LHCN-M2 (cell line): ENCODE measurements around the gene ANKRD6. TPM values are rescaled to one million over a fixed set of nuclear protein-coding genes. Genes with fewer than 3 reads are reported as not detected.

Experiments used
- DNase-seq: peaks from one replicate; pipeline ENCODE4 v3.0.0-alpha.2; 2012; ENCODE audit warnings: low read depth
- total RNA-seq: library from RNA; depleted of rRNA; stranded (reverse); fragments of >200 nt; gene quantifications from 2 replicates; pipeline ENCODE4 v1.2.3, GENCODE V29; 2014

Gene ANKRD6
- total RNA-seq, 1 experiment from 2014 or later: 0.17 TPM

- peak; percentile 1 for DNase-seq
Observed at GRCh38 chr6:89412071-89413005, 20.6 kb upstream of the ANKRD6 start, which contains the start of gene RRAGD. TSS of gene RRAGD (minus strand) at chr6:89412273. CDS start at chr6:89411993, 280 bp downstream.

DNA sequence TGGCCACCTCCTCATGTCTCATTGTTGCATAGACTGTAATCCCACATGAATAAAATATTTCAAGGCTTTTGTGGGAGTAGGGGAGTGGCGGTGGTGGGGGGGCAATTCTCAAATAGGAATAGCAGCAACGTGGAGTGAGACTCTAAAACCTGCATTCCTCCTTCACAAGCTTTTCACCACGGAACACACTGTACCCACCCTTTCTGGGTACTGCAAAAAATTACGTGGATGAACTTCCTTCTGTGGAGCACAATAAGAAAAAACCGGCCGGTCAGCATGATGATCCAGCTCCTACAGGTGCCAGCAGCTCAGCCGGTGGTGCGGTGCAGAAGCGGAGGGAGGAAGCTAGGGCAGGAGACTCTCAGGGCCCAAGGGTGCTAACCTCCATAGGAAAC lies 19.9 kb upstream of the ANKRD6 start:
- DNase-seq: no peak

- DNase-seq: no peak
Observed at GRCh38 chr6:89414215-89414614, 18.7 kb upstream of the ANKRD6 start.

- no peak for DNase-seq
Observed at GRCh38 chr6:89415185-89415584, 17.8 kb upstream of the ANKRD6 start.

DNA sequence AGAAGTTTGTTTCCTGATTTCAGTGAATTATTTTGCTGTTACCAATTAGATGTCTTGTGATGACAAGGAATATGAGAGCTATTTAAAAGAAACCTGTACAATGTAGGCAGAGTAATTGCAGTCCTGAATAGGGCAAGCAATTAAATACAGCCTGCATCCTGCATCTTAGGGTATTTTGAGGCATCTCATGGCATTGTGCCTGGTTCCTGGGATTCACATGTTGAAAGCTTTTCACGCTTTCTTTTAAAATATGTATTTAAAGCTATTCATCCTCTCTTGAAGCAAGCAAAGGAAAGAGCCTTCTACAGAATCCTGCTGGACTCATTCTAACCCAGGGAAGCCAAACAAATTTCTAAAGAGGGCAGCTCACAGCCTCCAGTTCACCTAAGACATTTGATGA lies 16.2 kb upstream of the ANKRD6 start:
- no peak for DNase-seq

GRCh38 chr6:89430201-89430962 lies 2.6 kb upstream of the ANKRD6 start:
- no peak for DNase-seq

DNA sequence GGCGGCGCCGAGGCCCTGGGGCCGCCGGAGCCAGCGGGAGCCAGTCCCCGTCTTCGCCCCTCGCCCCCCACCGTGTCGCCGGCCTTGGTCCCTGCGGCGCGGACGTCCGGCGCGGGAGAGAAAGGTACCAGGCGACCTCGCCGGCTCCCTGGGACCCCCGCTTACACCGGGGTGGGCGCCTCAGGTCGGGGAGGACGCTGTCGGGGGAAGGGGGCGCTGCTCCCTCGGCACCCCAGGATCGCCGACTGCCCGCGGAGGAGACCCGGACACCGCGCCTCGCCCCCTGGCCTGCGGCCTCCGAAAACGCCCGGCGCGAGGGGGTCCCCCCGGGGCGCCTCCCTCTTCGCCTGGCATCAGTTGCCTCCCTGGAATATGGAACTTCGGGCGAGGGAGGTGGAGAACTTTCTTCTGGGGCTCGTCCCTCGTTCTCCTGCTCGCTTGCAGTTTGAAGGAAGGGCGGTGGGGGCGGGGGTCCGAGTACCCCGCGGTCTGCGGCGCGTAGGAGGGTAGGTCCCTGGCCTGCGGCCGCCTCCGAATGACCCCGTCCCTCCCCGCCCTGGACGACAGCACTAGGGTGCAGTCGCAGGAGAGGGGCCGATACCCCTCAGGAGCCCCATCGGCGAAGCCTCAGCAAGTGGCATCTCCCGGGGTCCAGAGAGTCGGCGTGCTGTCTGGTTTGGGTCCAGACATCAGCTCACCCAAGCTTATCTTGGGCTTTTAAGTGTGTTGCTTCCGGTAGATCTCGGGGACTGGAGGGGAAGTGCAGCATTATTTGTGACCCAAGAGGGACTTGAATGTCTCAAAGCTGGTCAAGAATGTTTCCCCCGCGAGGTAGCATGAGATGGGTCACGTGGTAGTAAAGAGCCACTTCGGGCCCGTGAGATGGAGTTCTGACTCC lies 549 bp downstream of the ANKRD6 start:
- no peak for DNase-seq

DNA sequence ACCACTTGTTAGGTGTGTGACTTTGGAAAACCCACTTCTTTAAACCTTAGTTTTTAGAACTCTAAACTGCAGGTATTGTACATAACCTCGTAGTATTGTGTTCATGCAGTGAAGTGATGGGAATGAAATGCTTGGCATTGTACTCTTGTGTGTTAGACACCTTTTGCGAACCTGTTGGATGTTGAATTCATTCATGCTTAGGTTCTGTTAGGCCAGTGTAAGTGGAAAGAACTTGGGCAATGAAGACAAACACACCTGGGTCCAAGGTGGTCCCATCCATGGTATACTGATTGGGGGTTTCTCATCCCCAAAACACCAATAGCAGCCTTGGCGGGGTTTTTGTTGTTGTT lies 1.2 kb downstream of the ANKRD6 start:
- DNase-seq: no peak

DNA sequence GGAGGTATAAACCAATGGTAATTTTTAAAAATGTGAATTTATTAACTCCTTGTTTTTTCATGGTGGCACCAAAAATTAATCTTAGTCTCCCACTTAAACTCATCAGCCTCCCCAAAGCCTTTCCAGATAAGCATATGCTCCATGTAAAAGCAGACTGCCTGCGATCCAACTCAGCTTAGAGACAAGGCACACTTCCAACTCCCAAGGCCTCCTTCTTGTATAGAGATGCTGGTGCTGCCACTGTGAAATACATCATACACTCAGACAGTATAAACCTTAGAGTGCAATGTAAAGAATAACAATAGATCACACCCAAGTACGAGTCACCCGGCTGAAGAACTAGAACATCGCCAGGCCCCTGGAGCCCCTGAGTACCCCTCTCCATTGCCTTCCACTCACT lies 2.0 kb downstream of the ANKRD6 start:
- no peak for DNase-seq

DNA sequence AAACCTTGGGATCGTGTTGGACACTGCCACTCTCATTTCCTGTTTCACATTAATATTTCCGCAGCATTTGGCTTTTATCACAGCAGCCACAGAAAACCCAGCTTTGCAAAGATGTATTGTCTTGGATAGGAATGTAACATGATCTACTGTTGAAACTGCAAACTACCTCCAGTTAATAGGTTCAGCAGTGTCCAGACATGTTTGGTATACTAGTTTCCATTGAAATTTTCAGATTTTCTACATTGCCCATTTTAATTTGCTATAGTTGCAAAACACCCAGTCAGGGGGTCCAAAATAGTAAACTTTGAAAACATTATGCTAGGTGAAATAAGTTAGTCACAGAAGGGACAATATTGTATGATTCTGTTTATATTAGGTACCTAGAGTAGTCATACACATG lies 3.3 kb downstream of the ANKRD6 start:
- no peak for DNase-seq

GRCh38 chr6:89438248-89438647 lies 5.3 kb downstream of the ANKRD6 start:
- no peak for DNase-seq

DNA sequence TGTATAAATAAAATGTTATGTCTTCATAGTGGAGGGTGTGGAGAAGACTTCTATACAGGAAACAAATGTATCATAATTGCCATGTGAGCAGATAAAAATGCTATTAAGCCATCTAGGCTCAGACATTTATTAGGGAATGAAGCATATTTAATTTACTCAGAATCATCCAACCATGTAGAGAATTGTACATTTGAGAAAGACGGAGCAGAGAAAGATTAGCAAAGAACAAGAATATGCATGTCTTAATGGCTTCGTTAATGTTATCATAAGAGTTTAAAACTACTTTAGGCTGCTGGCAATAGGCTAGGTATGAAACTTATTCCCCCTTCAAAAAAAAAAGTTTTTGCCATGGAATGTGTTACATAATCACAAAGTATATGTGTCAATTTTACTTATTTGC lies 6.1 kb downstream of the ANKRD6 start:
- no peak for DNase-seq

DNA sequence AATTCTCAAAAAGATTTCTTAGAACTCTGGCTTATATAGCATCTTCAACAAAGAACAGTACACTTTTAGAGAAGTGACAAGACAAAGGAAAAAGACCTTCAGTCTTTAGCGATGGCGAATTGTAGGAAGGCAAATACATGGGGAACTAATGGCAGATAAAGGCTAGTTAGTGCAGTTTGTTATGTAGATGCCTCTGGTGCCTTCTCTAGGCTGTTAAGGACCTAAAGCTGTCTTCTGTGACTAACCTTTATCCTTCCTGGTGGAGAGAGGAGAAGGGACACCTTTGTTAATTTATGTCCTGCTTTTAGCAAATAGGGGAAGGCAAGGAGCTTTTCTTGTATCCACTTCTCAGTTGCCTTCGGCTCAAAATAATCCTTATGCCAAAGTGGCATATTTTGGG lies 7.2 kb downstream of the ANKRD6 start:
- no peak for DNase-seq

DNA sequence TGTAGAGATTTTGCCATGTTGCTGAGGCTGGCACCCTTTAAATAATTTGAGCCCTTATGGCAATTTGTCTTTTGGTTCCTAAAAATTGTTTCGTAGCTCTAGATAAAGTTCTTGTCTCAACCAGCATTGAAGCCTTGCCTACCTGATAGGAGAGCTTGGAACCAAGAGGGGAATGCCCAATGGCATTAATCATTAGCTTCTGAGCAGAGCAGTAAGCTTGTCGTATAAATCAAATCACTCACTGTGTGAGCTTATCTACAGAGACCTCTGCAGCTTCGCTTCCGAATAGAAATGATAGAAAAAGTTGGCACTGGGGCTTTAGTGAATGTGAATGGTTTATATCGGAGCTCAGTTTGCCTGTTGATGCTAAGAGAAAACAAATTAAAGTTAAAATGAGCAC lies 10.7 kb downstream of the ANKRD6 start:
- no peak for DNase-seq

DNA sequence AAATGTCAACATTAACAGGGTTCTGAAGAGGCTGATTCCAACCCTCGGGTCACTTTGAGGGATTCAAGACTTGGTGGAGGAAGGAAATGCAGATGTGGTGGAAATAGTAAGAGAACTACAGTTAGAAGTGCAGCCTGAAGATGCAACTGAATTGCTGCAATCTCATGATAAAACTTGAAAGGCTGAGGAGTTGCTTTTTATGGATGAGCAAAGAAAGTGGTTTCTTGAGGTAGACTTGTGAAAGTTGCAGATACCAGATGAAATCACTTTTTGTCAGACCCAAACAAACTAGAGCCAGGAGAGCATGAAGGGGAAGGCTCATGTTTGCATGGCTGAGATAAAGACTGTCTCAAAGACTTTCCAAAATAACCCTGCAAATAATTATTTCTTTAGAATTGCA lies 16.2 kb downstream of the ANKRD6 start:
- DNase-seq: no peak

GRCh38 chr6:89452281-89452680 lies 19.3 kb downstream of the ANKRD6 start:
- DNase-seq: no peak

DNA sequence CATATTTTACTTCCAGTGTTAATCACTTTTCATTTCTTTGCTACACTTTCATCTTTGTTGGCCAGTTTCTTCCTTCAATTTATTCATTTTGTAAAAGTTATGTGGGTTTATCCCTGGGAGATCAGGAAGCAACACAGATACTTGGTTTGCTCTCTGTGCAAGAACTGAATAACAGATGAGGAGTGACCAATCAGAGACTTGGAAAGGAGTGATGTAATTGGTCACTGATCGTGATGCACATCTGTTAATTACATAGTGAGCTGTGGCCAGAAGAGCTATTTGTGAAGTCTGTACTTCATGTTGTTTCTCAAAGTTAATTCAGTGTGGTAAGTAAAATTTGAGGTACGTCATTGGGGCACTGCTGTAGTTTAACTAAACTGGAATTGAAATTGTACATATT lies 21.3 kb downstream of the ANKRD6 start:
- no peak for DNase-seq

GRCh38 chr6:89458704-89459103 lies 25.8 kb downstream of the ANKRD6 start:
- DNase-seq: no peak

DNA sequence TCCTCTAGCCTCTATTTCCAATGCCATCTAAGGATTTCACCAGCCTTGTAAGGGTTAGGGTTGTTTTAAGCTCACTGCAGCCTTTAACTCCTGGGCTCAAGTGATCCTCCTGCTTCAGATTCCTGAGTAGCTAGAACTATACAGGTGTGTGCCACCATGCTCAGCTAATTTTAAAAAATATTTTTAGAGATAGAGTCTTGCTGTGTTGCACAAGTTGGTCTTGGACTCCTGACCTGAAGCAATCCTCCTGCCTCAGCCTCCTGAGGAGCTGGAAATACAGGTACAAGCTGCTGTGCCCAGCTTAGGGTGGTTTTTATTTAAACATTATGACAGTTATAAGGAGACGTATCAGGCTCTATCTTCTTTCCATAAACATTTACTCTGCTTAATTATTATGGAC lies 26.5 kb downstream of the ANKRD6 start:
- DNase-seq: no peak

DNA sequence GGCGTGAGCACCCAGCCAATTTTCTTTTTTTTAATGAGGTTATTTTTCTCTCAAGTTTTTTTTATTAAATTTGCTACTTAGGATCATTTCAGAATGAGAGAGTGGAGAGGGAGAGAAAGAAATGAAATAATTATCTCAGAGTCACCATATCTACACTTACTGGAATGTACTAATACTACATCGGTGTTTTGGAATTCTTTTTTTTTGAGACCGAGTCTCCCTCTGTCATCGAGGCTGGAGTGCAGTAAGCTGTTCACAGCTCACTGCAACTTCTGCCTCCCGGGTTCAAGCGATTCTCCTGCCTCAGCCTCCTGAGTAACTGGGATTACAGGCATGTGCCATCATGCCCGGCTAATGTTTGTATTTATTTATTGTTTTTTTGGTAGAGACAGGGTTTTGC lies 27.8 kb downstream of the ANKRD6 start:
- DNase-seq: no peak

- DNase-seq: no peak
Observed at GRCh38 chr6:89462503-89462902, 29.6 kb downstream of the ANKRD6 start.

DNA sequence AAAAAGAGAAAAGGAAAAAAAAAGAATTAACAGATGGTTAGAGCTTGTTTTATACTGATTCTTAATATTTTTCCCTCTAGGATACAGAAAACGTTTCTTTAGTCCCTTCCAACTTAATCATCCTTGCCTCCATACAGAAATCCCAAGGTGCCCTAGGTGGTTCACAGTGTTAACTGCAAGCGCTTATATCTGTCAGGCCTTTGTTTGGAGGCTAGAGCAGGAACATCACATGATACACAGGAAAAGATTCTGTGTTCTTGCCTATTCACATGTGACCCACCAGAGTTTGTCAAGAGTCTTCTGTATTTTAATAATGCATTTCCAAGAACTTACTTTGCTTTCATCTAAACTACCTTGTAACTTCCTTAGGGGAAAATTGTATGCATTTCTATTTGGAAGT lies 31.3 kb downstream of the ANKRD6 start:
- DNase-seq: no peak
